ENCODE results near the gene PARD6B. TPM values are rescaled to one million over a fixed set of nuclear protein-coding genes. Genes with fewer than 3 reads are reported as not detected.
A peak's percentile ranks its signal among the peaks of the same experiment; 100 is the strongest.
"Not testable (repeated sequence)": the region's sequence is repeated elsewhere in the genome, so short reads cannot be mapped to it uniquely, and the experiment has no call there.

Gene PARD6B
- total RNA-seq, 1 experiment from 2014 or later = 41.3 TPM

DNA sequence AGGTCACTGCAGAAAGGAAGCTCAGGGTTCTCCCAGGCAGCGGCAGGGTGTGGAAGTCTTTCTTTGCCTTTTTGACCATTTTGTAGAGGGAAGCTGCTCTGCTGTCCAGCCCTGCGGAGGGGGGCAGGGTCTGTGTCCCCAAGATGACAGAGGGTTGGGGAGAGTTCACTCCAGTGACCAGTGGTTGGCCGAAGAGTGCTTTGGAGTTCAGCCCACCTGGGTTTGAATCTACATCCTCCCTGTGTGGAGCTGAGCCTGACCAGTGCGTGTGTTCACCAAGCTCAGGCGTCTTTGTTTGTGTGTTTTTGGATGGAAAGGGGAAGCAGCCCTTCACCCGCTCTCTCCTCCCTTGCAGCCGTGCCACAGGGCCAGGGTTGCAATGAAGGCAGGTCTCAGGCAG, 37.6 kb downstream of the PARD6B start:
- POLR2A ChIA-PET; intact Hi-C loops (cut with micrococcal nuclease): not testable (repeated sequence)
- CTCF ChIA-PET = interaction anchor here (0.6 to 0.7 kb wide), 2 partner anchors 22 to 128 kb away, joined by 3 read pairs; no protein-coding TSS in a partner anchor

DNA sequence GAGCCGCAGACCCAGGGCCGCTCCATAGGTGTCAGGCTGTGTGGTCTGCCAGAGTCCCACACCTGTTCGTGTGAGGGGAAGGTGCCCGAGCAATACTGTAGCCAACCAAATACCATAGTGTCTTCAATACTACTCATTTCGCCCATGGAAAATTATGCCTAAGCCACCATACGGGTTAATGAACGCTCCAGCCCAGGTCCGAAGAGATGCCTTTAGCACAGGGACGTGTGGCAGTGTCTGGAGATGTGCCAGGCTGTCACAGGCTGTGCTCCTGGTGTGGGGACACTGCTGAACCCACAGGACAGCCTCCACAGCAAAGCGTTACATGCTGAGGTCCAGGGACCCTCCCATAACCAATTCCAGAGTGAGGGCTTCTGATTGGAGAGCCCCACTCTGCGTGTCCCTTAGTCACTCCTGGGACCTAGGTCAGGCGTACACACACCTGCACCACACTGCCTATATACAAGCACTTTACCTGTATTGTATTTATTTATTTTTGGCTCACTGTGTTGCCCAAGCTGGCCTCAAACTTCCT, 38.2 kb downstream of the PARD6B start:
- BruUV-seq (replicated peaks); DNase-seq (ENCODE audit: low read depth, low spot score); ATAC-seq; H2AFZ ChIP-seq (ENCODE audit: low read depth, low read length, poor library complexity, severe bottlenecking); H4K20me1 ChIP-seq (ENCODE audit: insufficient read depth); H3K9ac ChIP-seq (ENCODE audit: low read length); H3K9me2 ChIP-seq (ENCODE audit: insufficient read depth); POLR2A ChIA-PET; H3K4me2 ChIP-seq (ENCODE audit: low read length); H3K27ac ChIP-seq (ENCODE audit: low read depth, low read length); H3K36me3 ChIP-seq (ENCODE audit: control insufficient read depth in 1 of 2, insufficient read depth in 2 of 2, low read length in 2 of 2); H3K79me2 ChIP-seq (ENCODE audit: insufficient read depth, low read length); H3K9me3 ChIP-seq (ENCODE audit: control insufficient read depth in 1 of 2, insufficient read depth in 1 of 2, low read depth in 1 of 2, low read length in 2 of 2); intact Hi-C loops (cut with micrococcal nuclease); H3K27me3 ChIP-seq (ENCODE audit: insufficient read depth, low read length); H3K4me3 ChIP-seq (replicated peaks in 1 of 2; ENCODE audit: low read depth in 1 of 2, low read length in 2 of 2): not testable (repeated sequence)
- H3K4me1 ChIP-seq (ENCODE audit: control insufficient read depth in 1 of 2, insufficient read depth in 2 of 2, low read length in 2 of 2) = peaks cover 10 to 39% of the 10 kb centered on the region in 2 experiments
- RAD21 ChIA-PET (ENCODE audit: low non-redundant PET in 1 of 2, low total read pairs in 2 of 2, uncharacterized antibody in 2 of 2, unreplicated experiment in 2 of 2) = interaction anchor here in 1 of 2 experiments (0.6 kb wide), 1 partner anchor 116 kb away, joined by 3 read pairs; no protein-coding TSS in a partner anchor
- CTCF ChIA-PET = interaction anchor here (0.6 kb wide), 1 partner anchor 129 kb away, joined by 3 read pairs; no protein-coding TSS in a partner anchor

More for the DNA sequence above, 37.6 kb downstream of the PARD6B start:
- H3K27ac ChIP-seq (ENCODE audit: low read depth, low read length); H3K9me2 ChIP-seq (ENCODE audit: insufficient read depth); RAD21 ChIA-PET (ENCODE audit: low non-redundant PET in 1 of 2, low total read pairs in 2 of 2, uncharacterized antibody in 2 of 2, unreplicated experiment in 2 of 2); H3K27me3 ChIP-seq (ENCODE audit: insufficient read depth, low read length); DNase-seq (ENCODE audit: low read depth, low spot score); H4K20me1 ChIP-seq (ENCODE audit: insufficient read depth); H3K4me2 ChIP-seq (ENCODE audit: low read length); H3K9ac ChIP-seq (ENCODE audit: low read length); H3K4me3 ChIP-seq (replicated peaks in 1 of 2; ENCODE audit: low read depth in 1 of 2, low read length in 2 of 2); H2AFZ ChIP-seq (ENCODE audit: low read depth, low read length, poor library complexity, severe bottlenecking); BruUV-seq (replicated peaks); ATAC-seq; H3K79me2 ChIP-seq (ENCODE audit: insufficient read depth, low read length); H3K9me3 ChIP-seq (ENCODE audit: control insufficient read depth in 1 of 2, insufficient read depth in 1 of 2, low read depth in 1 of 2, low read length in 2 of 2); H3K36me3 ChIP-seq (ENCODE audit: control insufficient read depth in 1 of 2, insufficient read depth in 2 of 2, low read length in 2 of 2): not testable (repeated sequence)
- peaks cover 17 to 42% of the 10 kb centered on the region in 2 experiments for H3K4me1 ChIP-seq (ENCODE audit: control insufficient read depth in 1 of 2, insufficient read depth in 2 of 2, low read length in 2 of 2)

DNA sequence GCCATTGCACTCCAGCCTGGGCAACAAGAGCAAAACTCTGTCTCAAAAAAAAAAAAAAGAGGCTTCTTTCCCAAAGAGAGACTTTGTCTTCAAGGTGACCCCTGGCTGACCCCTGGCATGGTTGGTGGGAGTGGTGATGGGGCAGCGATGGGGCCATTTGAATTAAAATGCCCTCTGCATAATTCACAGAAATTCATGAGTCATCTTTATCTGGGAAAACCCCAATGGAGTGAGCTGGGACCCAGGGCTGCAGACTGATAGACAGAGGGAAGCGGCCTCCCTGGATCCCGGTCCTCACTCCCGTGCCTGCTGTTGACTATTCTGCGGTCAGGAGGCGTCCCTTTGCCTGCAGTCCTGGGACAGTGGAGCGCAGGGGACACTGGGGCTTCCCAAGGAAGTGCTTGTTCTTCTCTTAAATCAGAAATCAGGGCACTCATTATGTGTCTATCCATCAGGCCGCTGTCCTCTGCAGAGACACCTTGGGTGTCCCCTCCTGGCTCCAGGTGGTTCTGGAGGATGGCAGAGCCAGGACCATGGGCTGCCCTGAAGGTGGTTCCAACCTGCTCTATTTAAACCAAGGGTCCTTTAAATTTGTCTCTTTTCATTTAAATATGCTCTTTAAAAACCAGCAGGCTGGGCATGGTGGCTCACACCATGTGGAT, 40.2 kb downstream of the PARD6B start:
- peak; percentile 18; the same call in 1 of the 2 replicates for ATAC-seq

More for the DNA sequence above, 40.2 kb downstream of the PARD6B start:
- peaks cover 0 to 27% of the 10 kb centered on the region in 2 experiments; a peak in 3 of 4 replicates for H3K4me1 ChIP-seq (ENCODE audit: control insufficient read depth in 1 of 2, insufficient read depth in 2 of 2, low read length in 2 of 2)
- CTCF ChIA-PET; H3K27ac ChIP-seq (ENCODE audit: low read depth, low read length); DNase-seq (ENCODE audit: low read depth, low spot score); H3K4me2 ChIP-seq (ENCODE audit: low read length); H3K79me2 ChIP-seq (ENCODE audit: insufficient read depth, low read length); intact Hi-C loops (cut with micrococcal nuclease); H2AFZ ChIP-seq (ENCODE audit: low read depth, low read length, poor library complexity, severe bottlenecking); H3K9me3 ChIP-seq (ENCODE audit: control insufficient read depth in 1 of 2, insufficient read depth in 1 of 2, low read depth in 1 of 2, low read length in 2 of 2); RAD21 ChIA-PET (ENCODE audit: low non-redundant PET in 1 of 2, low total read pairs in 2 of 2, uncharacterized antibody in 2 of 2, unreplicated experiment in 2 of 2); H3K9me2 ChIP-seq (ENCODE audit: insufficient read depth); H4K20me1 ChIP-seq (ENCODE audit: insufficient read depth); H3K9ac ChIP-seq (ENCODE audit: low read length); POLR2A ChIA-PET; H3K36me3 ChIP-seq (ENCODE audit: control insufficient read depth in 1 of 2, insufficient read depth in 2 of 2, low read length in 2 of 2); H3K27me3 ChIP-seq (ENCODE audit: insufficient read depth, low read length); H3K4me3 ChIP-seq (replicated peaks in 1 of 2; ENCODE audit: low read depth in 1 of 2, low read length in 2 of 2); BruUV-seq (replicated peaks): not testable (repeated sequence)

Data from HCT116 (cell line).